ENCODE results near the gene MCC. TPM values are rescaled to one million over a fixed set of nuclear protein-coding genes. Genes with fewer than 3 reads are reported as not detected.

MCC gene
- total RNA-seq, 3 donors from 2014 or later: 24.3 to 46.5 (median 29.4) TPM

GRCh38 chr5:113268232-113268631, 220.0 kb downstream of the MCC start:
- no peaks in the 10 kb centered on the region for H3K36me3 ChIP-seq
- intact Hi-C loops (cut with DNase I; ENCODE audit: low total_unique reads): no loop called here
- no peak overlapping the region for H3K4me3 ChIP-seq
- H3K4me1 ChIP-seq: no peaks in the 10 kb centered on the region
- DNase-seq (ENCODE audit: low spot score in 2 of 2): no peak
- H3K27ac ChIP-seq: no peak overlapping the region
- no peaks in the 10 kb centered on the region for H3K9me3 ChIP-seq
- no peaks in the 10 kb centered on the region for H3K27me3 ChIP-seq
- TF ChIP-seq POLR2A (IDR thresholded peaks at IDR 0.05) (no peak), CTCF (IDR thresholded peaks at IDR 0.05) (no peak), POLR2AphosphoS5 (IDR thresholded peaks at IDR 0.05) (no peak)

GRCh38 chr5:113267361-113267900, 220.8 kb downstream of the MCC start:
- no peaks in the 10 kb centered on the region for H3K36me3 ChIP-seq
- H3K27me3 ChIP-seq: no peaks in the 10 kb centered on the region
- DNase-seq (ENCODE audit: low spot score in 2 of 2): no peak
- H3K9me3 ChIP-seq: no peaks in the 10 kb centered on the region
- H3K27ac ChIP-seq: peak overlapping the region; percentile 4 to 50
- H3K4me3 ChIP-seq: no peak overlapping the region
- TF ChIP-seq CTCF (IDR thresholded peaks at IDR 0.05): no peak
- TF ChIP-seq POLR2A (IDR thresholded peaks at IDR 0.05): no peak
- TF ChIP-seq POLR2AphosphoS5 (IDR thresholded peaks at IDR 0.05): no peak
- intact Hi-C loops (cut with DNase I; ENCODE audit: low total_unique reads): no loop called here
- no peaks in the 10 kb centered on the region for H3K4me1 ChIP-seq

- no peaks in the 10 kb centered on the region for H3K27me3 ChIP-seq
- H3K36me3 ChIP-seq: no peaks in the 10 kb centered on the region
- no peaks in the 10 kb centered on the region for H3K4me1 ChIP-seq
- intact Hi-C loops (cut with DNase I; ENCODE audit: low total_unique reads): no loop called here
- DNase-seq (ENCODE audit: low spot score in 2 of 2): peak in 1 of 2 donors; percentile 59
- TF ChIP-seq POLR2AphosphoS5 (IDR thresholded peaks at IDR 0.05): no peak
- peak in 1 of 3 donors; percentile 36 for TF ChIP-seq CTCF (IDR thresholded peaks at IDR 0.05)
- H3K4me3 ChIP-seq: no peak overlapping the region
- H3K9me3 ChIP-seq: no peaks in the 10 kb centered on the region
- peak overlapping the region; percentile 4 to 50 for H3K27ac ChIP-seq
These were observed 221.4 kb downstream of the MCC start for GRCh38 chr5:113266913-113267227.

GRCh38 chr5:113266227-113266912, 221.9 kb downstream of the MCC start:
- peak overlapping the region; percentile 4 to 48 for H3K27ac ChIP-seq
- no peak for TF ChIP-seq POLR2A (IDR thresholded peaks at IDR 0.05)
- no peak for TF ChIP-seq POLR2AphosphoS5 (IDR thresholded peaks at IDR 0.05)
- TF ChIP-seq CTCF (IDR thresholded peaks at IDR 0.05): no peak
- DNase-seq (ENCODE audit: low spot score in 2 of 2): no peak
- no peaks in the 10 kb centered on the region for H3K9me3 ChIP-seq
- no peak overlapping the region for H3K4me3 ChIP-seq
- no peaks in the 10 kb centered on the region for H3K27me3 ChIP-seq
- H3K36me3 ChIP-seq: no peaks in the 10 kb centered on the region
- H3K4me1 ChIP-seq: no peaks in the 10 kb centered on the region
- intact Hi-C loops (cut with DNase I; ENCODE audit: low total_unique reads): no loop called here

- H3K9me3 ChIP-seq: no peaks in the 10 kb centered on the region
These were observed 223.1 kb downstream of the MCC start for GRCh38 chr5:113265190-113265589.

More at GRCh38 chr5:113265190-113265589, 223.1 kb downstream of the MCC start:
- no peaks in the 10 kb centered on the region for H3K36me3 ChIP-seq
- H3K4me1 ChIP-seq: no peaks in the 10 kb centered on the region
- no peak for DNase-seq (ENCODE audit: low spot score in 2 of 2)
- intact Hi-C loops (cut with DNase I; ENCODE audit: low total_unique reads): no loop called here
- H3K27ac ChIP-seq: no peak overlapping the region
- no peak for TF ChIP-seq CTCF (IDR thresholded peaks at IDR 0.05)
- TF ChIP-seq POLR2AphosphoS5 (IDR thresholded peaks at IDR 0.05): no peak
- TF ChIP-seq POLR2A (IDR thresholded peaks at IDR 0.05): no peak
- H3K27me3 ChIP-seq: no peaks in the 10 kb centered on the region
- no peak overlapping the region for H3K4me3 ChIP-seq

All from breast epithelium (tissue), 4 donors.